ENCODE results near the gene SLX4IP.

The SLX4IP gene

DNA sequence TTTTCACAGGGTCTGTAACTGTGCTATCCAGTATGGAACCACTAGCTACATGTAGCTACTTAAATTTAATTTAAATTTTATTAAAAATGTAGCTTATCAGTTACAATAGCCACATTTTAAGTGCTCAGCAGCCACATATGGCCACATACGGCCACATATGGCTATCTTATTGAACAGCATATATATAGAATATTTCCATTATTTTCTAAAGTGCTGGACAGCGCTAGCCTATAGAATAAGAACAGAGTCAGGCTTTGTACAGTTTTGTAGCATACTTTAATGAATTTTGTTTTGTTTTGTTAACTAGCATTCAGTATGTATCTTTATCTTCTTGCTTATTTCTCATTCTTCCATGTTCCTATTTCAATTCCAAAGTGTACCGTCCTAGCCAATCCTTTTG, 120.3 kb downstream of the SLX4IP start:
- Histone ChIP-seq H3K9me3 (ENCODE audit: control insufficient read depth in 2 of 2, low read length in 2 of 2) (no peaks in the 10 kb centered on the region), H3K4me1 (ENCODE audit: control insufficient read depth in 2 of 2, insufficient read depth in 2 of 2, low read length in 2 of 2) (no peaks in the 10 kb centered on the region), H3K27me3 (ENCODE audit: control insufficient read depth in 2 of 2, insufficient read depth in 2 of 2, low read length in 2 of 2) (no peaks in the 10 kb centered on the region), H3K9ac (ENCODE audit: low read depth in 1 of 2, low read length in 2 of 2) (no peak overlapping the region), H3K4me3 (ENCODE audit: low read length in 2 of 2) (no peak overlapping the region), H3K27ac (ENCODE audit: low read depth in 2 of 2, low read length in 2 of 2) (no peak overlapping the region), H3K36me3 (ENCODE audit: control insufficient read depth in 2 of 2, insufficient read depth in 2 of 2, low read length in 2 of 2) (no peaks in the 10 kb centered on the region)

- Histone ChIP-seq H3K4me3 (ENCODE audit: low read length in 2 of 2) (no peak overlapping the region), H3K27ac (ENCODE audit: low read depth in 2 of 2, low read length in 2 of 2) (no peak overlapping the region), H3K9me3 (ENCODE audit: control insufficient read depth in 2 of 2, low read length in 2 of 2) (no peaks in the 10 kb centered on the region)
These were observed 120.8 kb downstream of the SLX4IP start for GRCh38 chr20:10555865-10556308.

DNA sequence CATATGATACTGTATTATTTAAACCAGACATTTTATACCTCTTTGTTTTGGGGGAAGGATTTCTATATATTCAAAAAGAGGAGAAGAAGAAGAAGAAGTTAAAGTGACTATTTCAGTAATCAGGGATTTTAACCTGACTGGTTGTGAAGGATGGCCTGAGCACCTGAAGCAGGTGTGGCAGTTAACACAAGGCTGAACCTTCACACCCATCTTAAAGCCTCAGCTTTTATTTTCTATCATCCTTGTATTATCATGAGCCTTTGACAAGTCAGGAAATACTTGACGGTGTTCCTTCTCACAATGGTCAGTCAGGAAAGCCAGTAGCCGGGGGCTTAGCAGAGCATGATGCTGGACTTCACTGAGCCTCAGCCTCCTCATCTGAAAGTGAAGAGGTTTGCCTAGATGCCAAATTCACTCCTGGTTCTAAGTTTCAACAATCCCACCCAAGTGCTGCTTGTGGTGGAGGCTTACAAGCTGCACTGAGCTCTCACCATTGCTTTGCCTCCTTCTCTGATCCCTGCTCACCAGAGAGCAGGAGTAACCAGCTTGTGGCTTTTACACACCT, 121.5 kb downstream of the SLX4IP start:
- Histone ChIP-seq H3K4me1 (ENCODE audit: control insufficient read depth in 2 of 2, insufficient read depth in 2 of 2, low read length in 2 of 2) (no peaks in the 10 kb centered on the region), H3K27ac (ENCODE audit: low read depth in 2 of 2, low read length in 2 of 2) (no peak overlapping the region), H3K4me3 (ENCODE audit: low read length in 2 of 2) (no peak overlapping the region), H3K27me3 (ENCODE audit: control insufficient read depth in 2 of 2, insufficient read depth in 2 of 2, low read length in 2 of 2) (no peaks in the 10 kb centered on the region), H3K36me3 (ENCODE audit: control insufficient read depth in 2 of 2, insufficient read depth in 2 of 2, low read length in 2 of 2) (no peaks in the 10 kb centered on the region), H3K9me3 (ENCODE audit: control insufficient read depth in 2 of 2, low read length in 2 of 2) (no peaks in the 10 kb centered on the region), H3K9ac (ENCODE audit: low read depth in 1 of 2, low read length in 2 of 2) (no peak overlapping the region)

More at GRCh38 chr20:10555865-10556308, 120.8 kb downstream of the SLX4IP start:
- no peaks in the 10 kb centered on the region for H3K4me1 ChIP-seq (ENCODE audit: control insufficient read depth in 2 of 2, insufficient read depth in 2 of 2, low read length in 2 of 2)
- no peaks in the 10 kb centered on the region for H3K27me3 ChIP-seq (ENCODE audit: control insufficient read depth in 2 of 2, insufficient read depth in 2 of 2, low read length in 2 of 2)
- no peak overlapping the region for H3K9ac ChIP-seq (ENCODE audit: low read depth in 1 of 2, low read length in 2 of 2)
- H3K36me3 ChIP-seq (ENCODE audit: control insufficient read depth in 2 of 2, insufficient read depth in 2 of 2, low read length in 2 of 2) = no peaks in the 10 kb centered on the region

- no peak overlapping the region for H3K9ac ChIP-seq (ENCODE audit: low read depth in 1 of 2, low read length in 2 of 2)
- H3K36me3 ChIP-seq (ENCODE audit: control insufficient read depth in 2 of 2, insufficient read depth in 2 of 2, low read length in 2 of 2) = no peaks in the 10 kb centered on the region
- no peaks in the 10 kb centered on the region for H3K27me3 ChIP-seq (ENCODE audit: control insufficient read depth in 2 of 2, insufficient read depth in 2 of 2, low read length in 2 of 2)
- no peak overlapping the region for H3K27ac ChIP-seq (ENCODE audit: low read depth in 2 of 2, low read length in 2 of 2)
- H3K9me3 ChIP-seq (ENCODE audit: control insufficient read depth in 2 of 2, low read length in 2 of 2) = no peaks in the 10 kb centered on the region
- no peaks in the 10 kb centered on the region for H3K4me1 ChIP-seq (ENCODE audit: control insufficient read depth in 2 of 2, insufficient read depth in 2 of 2, low read length in 2 of 2)
- H3K4me3 ChIP-seq (ENCODE audit: low read length in 2 of 2) = no peak overlapping the region
These were observed 122.6 kb downstream of the SLX4IP start for GRCh38 chr20:10557685-10558084.

GRCh38 chr20:10558635-10559187, 123.6 kb downstream of the SLX4IP start:
- Histone ChIP-seq H3K27ac (ENCODE audit: low read depth in 2 of 2, low read length in 2 of 2) (peak overlapping the region in 1 of 2 donors; percentile 48), H3K9me3 (ENCODE audit: control insufficient read depth in 2 of 2, low read length in 2 of 2) (no peaks in the 10 kb centered on the region)

GRCh38 chr20:10559266-10559665, 124.2 kb downstream of the SLX4IP start:
- Histone ChIP-seq H3K4me3 (ENCODE audit: low read length in 2 of 2) (no peak overlapping the region), H3K36me3 (ENCODE audit: control insufficient read depth in 2 of 2, insufficient read depth in 2 of 2, low read length in 2 of 2) (no peaks in the 10 kb centered on the region), H3K9ac (ENCODE audit: low read depth in 1 of 2, low read length in 2 of 2) (no peak overlapping the region), H3K4me1 (ENCODE audit: control insufficient read depth in 2 of 2, insufficient read depth in 2 of 2, low read length in 2 of 2) (no peaks in the 10 kb centered on the region), H3K9me3 (ENCODE audit: control insufficient read depth in 2 of 2, low read length in 2 of 2) (no peaks in the 10 kb centered on the region), H3K27me3 (ENCODE audit: control insufficient read depth in 2 of 2, insufficient read depth in 2 of 2, low read length in 2 of 2) (no peaks in the 10 kb centered on the region), H3K27ac (ENCODE audit: low read depth in 2 of 2, low read length in 2 of 2) (peak overlapping the region in 1 of 2 donors; percentile 9)

More at GRCh38 chr20:10558635-10559187, 123.6 kb downstream of the SLX4IP start:
- Histone ChIP-seq H3K36me3 (ENCODE audit: control insufficient read depth in 2 of 2, insufficient read depth in 2 of 2, low read length in 2 of 2) (no peaks in the 10 kb centered on the region), H3K27me3 (ENCODE audit: control insufficient read depth in 2 of 2, insufficient read depth in 2 of 2, low read length in 2 of 2) (no peaks in the 10 kb centered on the region), H3K4me3 (ENCODE audit: low read length in 2 of 2) (no peak overlapping the region), H3K4me1 (ENCODE audit: control insufficient read depth in 2 of 2, insufficient read depth in 2 of 2, low read length in 2 of 2) (no peaks in the 10 kb centered on the region), H3K9ac (ENCODE audit: low read depth in 1 of 2, low read length in 2 of 2) (no peak overlapping the region)

GRCh38 chr20:10560686-10561085, 125.6 kb downstream of the SLX4IP start:
- Histone ChIP-seq H3K27me3 (ENCODE audit: control insufficient read depth in 2 of 2, insufficient read depth in 2 of 2, low read length in 2 of 2) (no peaks in the 10 kb centered on the region), H3K9me3 (ENCODE audit: control insufficient read depth in 2 of 2, low read length in 2 of 2) (no peaks in the 10 kb centered on the region), H3K36me3 (ENCODE audit: control insufficient read depth in 2 of 2, insufficient read depth in 2 of 2, low read length in 2 of 2) (no peaks in the 10 kb centered on the region), H3K27ac (ENCODE audit: low read depth in 2 of 2, low read length in 2 of 2) (no peak overlapping the region), H3K9ac (ENCODE audit: low read depth in 1 of 2, low read length in 2 of 2) (no peak overlapping the region), H3K4me3 (ENCODE audit: low read length in 2 of 2) (no peak overlapping the region), H3K4me1 (ENCODE audit: control insufficient read depth in 2 of 2, insufficient read depth in 2 of 2, low read length in 2 of 2) (peaks cover 0 to 2% of the 10 kb centered on the region in 2 donors)

GRCh38 chr20:10561302-10561701, 126.2 kb downstream of the SLX4IP start:
- H3K27me3 ChIP-seq (ENCODE audit: control insufficient read depth in 2 of 2, insufficient read depth in 2 of 2, low read length in 2 of 2) = no peaks in the 10 kb centered on the region
- H3K27ac ChIP-seq (ENCODE audit: low read depth in 2 of 2, low read length in 2 of 2) = no peak overlapping the region
- no peaks in the 10 kb centered on the region for H3K36me3 ChIP-seq (ENCODE audit: control insufficient read depth in 2 of 2, insufficient read depth in 2 of 2, low read length in 2 of 2)
- H3K9me3 ChIP-seq (ENCODE audit: control insufficient read depth in 2 of 2, low read length in 2 of 2) = no peaks in the 10 kb centered on the region
- no peak overlapping the region for H3K9ac ChIP-seq (ENCODE audit: low read depth in 1 of 2, low read length in 2 of 2)
- H3K4me3 ChIP-seq (ENCODE audit: low read length in 2 of 2) = no peak overlapping the region
- peaks cover 0 to 6% of the 10 kb centered on the region in 2 donors for H3K4me1 ChIP-seq (ENCODE audit: control insufficient read depth in 2 of 2, insufficient read depth in 2 of 2, low read length in 2 of 2)

- H3K9me3 ChIP-seq (ENCODE audit: control insufficient read depth in 2 of 2, low read length in 2 of 2) = no peaks in the 10 kb centered on the region
- no peak overlapping the region for H3K9ac ChIP-seq (ENCODE audit: low read depth in 1 of 2, low read length in 2 of 2)
- no peak overlapping the region for H3K27ac ChIP-seq (ENCODE audit: low read depth in 2 of 2, low read length in 2 of 2)
- H3K36me3 ChIP-seq (ENCODE audit: control insufficient read depth in 2 of 2, insufficient read depth in 2 of 2, low read length in 2 of 2) = no peaks in the 10 kb centered on the region
- peaks cover 0 to 6% of the 10 kb centered on the region in 2 donors for H3K4me1 ChIP-seq (ENCODE audit: control insufficient read depth in 2 of 2, insufficient read depth in 2 of 2, low read length in 2 of 2)
- H3K27me3 ChIP-seq (ENCODE audit: control insufficient read depth in 2 of 2, insufficient read depth in 2 of 2, low read length in 2 of 2) = no peaks in the 10 kb centered on the region
- no peak overlapping the region for H3K4me3 ChIP-seq (ENCODE audit: low read length in 2 of 2)
These were observed 127.8 kb downstream of the SLX4IP start for GRCh38 chr20:10562899-10563298.

GRCh38 chr20:10563935-10564492, 128.9 kb downstream of the SLX4IP start:
- H3K4me3 ChIP-seq (ENCODE audit: low read length in 2 of 2) = no peak overlapping the region
- no peak overlapping the region for H3K27ac ChIP-seq (ENCODE audit: low read depth in 2 of 2, low read length in 2 of 2)
- no peak overlapping the region for H3K9ac ChIP-seq (ENCODE audit: low read depth in 1 of 2, low read length in 2 of 2)
- no peaks in the 10 kb centered on the region for H3K36me3 ChIP-seq (ENCODE audit: control insufficient read depth in 2 of 2, insufficient read depth in 2 of 2, low read length in 2 of 2)
- peaks cover 0 to 6% of the 10 kb centered on the region in 2 donors for H3K4me1 ChIP-seq (ENCODE audit: control insufficient read depth in 2 of 2, insufficient read depth in 2 of 2, low read length in 2 of 2)
- no peaks in the 10 kb centered on the region for H3K9me3 ChIP-seq (ENCODE audit: control insufficient read depth in 2 of 2, low read length in 2 of 2)
- no peaks in the 10 kb centered on the region for H3K27me3 ChIP-seq (ENCODE audit: control insufficient read depth in 2 of 2, insufficient read depth in 2 of 2, low read length in 2 of 2)
